HepG2 (cell line): ENCODE data around the gene YIPF3. TPM values are rescaled to one million over a fixed set of nuclear protein-coding genes. Genes with fewer than 3 reads are reported as not detected.

Source experiments
- ARID2 ChIP-seq: sonication (generic); formaldehyde crosslinking; IDR thresholded peaks from 2 replicates; pipeline ENCODE4 v1.8.1; 2022; ENCODE audit warnings: mild to moderate bottlenecking, missing genetic modification reagents, borderline replicate concordance
- EZH2 ChIP-seq: conservative IDR thresholded peaks from 2 replicates; pipeline ENCODE4 v1.6.1; 2012; ENCODE audit warnings: mild to moderate bottlenecking, low read depth, low read length, moderate library complexity
- HNRNPL ChIP-seq: fragments of 200-400 bp; formaldehyde crosslinking; IDR thresholded peaks from 2 replicates; pipeline ENCODE4 v1.6.1; 2017; ENCODE audit warnings: mild to moderate bottlenecking, low read depth, low read length
- NONO ChIP-seq, 2 experiments: fragments of 450-650 bp in 1 of 2; sonication (generic) in 1 of 2; formaldehyde crosslinking in 1 of 2; IDR thresholded peaks in 1 of 2; conservative IDR thresholded peaks in 1 of 2; 2 replicates each; pipeline versions ENCODE4 v1.6.1 to v1.8.0; 2017 to 2022; ENCODE audit warnings: mild to moderate bottlenecking in 1 of 2, missing genetic modification reagents in 1 of 2, moderate library complexity in 1 of 2
- NR3C1 ChIP-seq: sonication (generic); formaldehyde crosslinking; IDR thresholded peaks from 2 replicates; pipeline ENCODE4 v1.4.0; 2020; ENCODE audit warnings: missing genetic modification reagents
- YEATS2 ChIP-seq: sonication (generic); formaldehyde crosslinking; IDR thresholded peaks from 2 replicates; pipeline ENCODE4 v1.4.0; 2020; ENCODE audit warnings: missing genetic modification reagents, borderline replicate concordance
- ZFP36L2 ChIP-seq: sonication (generic); formaldehyde crosslinking; IDR thresholded peaks from 2 replicates; pipeline ENCODE4 v1.4.0; 2020; ENCODE audit warnings: missing genetic modification reagents
- ZFP62 ChIP-seq: sonication (generic); formaldehyde crosslinking; IDR thresholded peaks from 2 replicates; pipeline ENCODE4 v1.4.0; 2020; ENCODE audit warnings: missing genetic modification reagents
- ZNF562 ChIP-seq: sonication (generic); formaldehyde crosslinking; IDR thresholded peaks from 2 replicates; pipeline ENCODE4 v1.8.0; 2022; ENCODE audit warnings: missing genetic modification reagents, borderline replicate concordance
- ZNF746 ChIP-seq: sonication (generic); formaldehyde crosslinking; IDR thresholded peaks from 2 replicates; pipeline ENCODE4 v1.8.0; 2022; ENCODE audit warnings: mild to moderate bottlenecking, missing genetic modification reagents
- polyA plus RNA-seq, 8 experiments: library from polyadenylated mRNA; depleted of rRNA in 3 of 8; stranded (reverse) in 7 of 8; unstranded in 1 of 8; fragments of >200 nt; fragmentation: Illumina TruSeq in 4 of 8; extraction: Trizol in 4 of 8; gene quantifications; 2 replicates each; pipeline versions ENCODE4 v1.2.1 to v1.2.3, GENCODE V29; 2011 to 2016; ENCODE audit warnings: low read depth in 4 of 8, missing spikeins in 1 of 8, mixed read lengths in 1 of 8; ENCODE audit not compliant: insufficient read depth in 1 of 8
- total RNA-seq, 5 experiments: library from RNA; depleted of rRNA; stranded (reverse); fragments of >200 nt; fragmentation: Illumina TruSeq; extraction: Trizol; gene quantifications; 2 replicates each; pipeline ENCODE4 v1.2.3, GENCODE V29; 2016; ENCODE audit warnings: low read depth in 1 of 5
- TF ChIP-seq, protein P1 (sequence below): sonication (generic); formaldehyde crosslinking; IDR thresholded peaks from 2 replicates; pipeline ENCODE4 v1.5.0; 2020; ENCODE audit warnings: mild to moderate bottlenecking, missing genetic modification reagents, borderline replicate concordance

The YIPF3 gene
- total and polyA plus RNA-seq, 2 of the 13 experiments (the other 11 are each of a cell fraction or from before 2014, with no cell fraction given), result 107 to 206 TPM

DNA sequence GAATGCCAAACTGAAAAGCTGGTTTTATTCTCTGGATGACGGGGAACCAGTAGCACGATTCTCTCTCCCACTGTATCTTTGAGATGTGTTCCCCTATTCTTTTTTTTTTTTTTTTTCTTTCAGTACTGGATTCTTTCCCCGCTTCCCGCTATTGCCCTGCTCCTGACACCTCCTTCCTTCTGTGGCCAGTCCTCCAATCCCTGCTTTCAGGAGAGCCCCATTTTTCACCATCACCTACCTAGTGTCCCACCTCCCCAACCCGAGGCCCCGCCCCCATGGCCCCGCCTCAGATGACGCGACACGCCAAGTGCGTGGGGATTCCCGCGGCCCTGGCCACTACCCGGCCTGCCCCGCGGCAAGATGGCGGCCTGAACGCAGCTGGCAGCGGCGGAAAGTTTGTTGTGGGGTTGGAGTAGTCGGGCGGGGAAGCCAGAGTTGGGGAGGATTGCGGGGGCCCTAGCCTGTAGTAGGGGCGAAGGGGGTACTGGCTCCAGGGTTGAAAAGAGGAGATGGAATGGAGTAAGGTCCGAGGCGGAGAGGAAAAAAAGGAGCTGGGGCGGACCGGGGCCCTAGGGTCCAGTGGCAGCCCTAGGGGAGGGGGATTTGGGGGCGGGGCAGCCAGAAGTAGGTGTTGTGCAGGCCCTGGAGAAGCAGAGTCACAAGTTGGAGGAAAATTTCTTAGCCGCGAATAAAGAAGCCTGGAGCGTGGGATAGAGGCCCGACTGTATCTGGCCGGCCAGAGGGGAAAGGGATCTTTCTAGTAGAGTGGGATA is 39.3 kb downstream of the YIPF3 start, which contains the start of gene TJAP1 (continued):
- TF ChIP-seq EZH2 (no peak), ARID2 (no peak), NONO (IDR thresholded peaks at IDR 0.05) (no peak), NONO (CRISPR knock-in tag; conservative IDR thresholded peaks at IDR 0.05) (peak; percentile 92), HNRNPL (no peak), ZFP62 (CRISPR knock-in tag) (no peak), ZFP36L2 (CRISPR knock-in tag) (no peak), NR3C1 (no peak), ZNF746 (no peak), YEATS2 (CRISPR knock-in tag) (peak; percentile 84), ZNF562 (CRISPR knock-in tag) (no peak)
- TF ChIP-seq, protein P1, sequence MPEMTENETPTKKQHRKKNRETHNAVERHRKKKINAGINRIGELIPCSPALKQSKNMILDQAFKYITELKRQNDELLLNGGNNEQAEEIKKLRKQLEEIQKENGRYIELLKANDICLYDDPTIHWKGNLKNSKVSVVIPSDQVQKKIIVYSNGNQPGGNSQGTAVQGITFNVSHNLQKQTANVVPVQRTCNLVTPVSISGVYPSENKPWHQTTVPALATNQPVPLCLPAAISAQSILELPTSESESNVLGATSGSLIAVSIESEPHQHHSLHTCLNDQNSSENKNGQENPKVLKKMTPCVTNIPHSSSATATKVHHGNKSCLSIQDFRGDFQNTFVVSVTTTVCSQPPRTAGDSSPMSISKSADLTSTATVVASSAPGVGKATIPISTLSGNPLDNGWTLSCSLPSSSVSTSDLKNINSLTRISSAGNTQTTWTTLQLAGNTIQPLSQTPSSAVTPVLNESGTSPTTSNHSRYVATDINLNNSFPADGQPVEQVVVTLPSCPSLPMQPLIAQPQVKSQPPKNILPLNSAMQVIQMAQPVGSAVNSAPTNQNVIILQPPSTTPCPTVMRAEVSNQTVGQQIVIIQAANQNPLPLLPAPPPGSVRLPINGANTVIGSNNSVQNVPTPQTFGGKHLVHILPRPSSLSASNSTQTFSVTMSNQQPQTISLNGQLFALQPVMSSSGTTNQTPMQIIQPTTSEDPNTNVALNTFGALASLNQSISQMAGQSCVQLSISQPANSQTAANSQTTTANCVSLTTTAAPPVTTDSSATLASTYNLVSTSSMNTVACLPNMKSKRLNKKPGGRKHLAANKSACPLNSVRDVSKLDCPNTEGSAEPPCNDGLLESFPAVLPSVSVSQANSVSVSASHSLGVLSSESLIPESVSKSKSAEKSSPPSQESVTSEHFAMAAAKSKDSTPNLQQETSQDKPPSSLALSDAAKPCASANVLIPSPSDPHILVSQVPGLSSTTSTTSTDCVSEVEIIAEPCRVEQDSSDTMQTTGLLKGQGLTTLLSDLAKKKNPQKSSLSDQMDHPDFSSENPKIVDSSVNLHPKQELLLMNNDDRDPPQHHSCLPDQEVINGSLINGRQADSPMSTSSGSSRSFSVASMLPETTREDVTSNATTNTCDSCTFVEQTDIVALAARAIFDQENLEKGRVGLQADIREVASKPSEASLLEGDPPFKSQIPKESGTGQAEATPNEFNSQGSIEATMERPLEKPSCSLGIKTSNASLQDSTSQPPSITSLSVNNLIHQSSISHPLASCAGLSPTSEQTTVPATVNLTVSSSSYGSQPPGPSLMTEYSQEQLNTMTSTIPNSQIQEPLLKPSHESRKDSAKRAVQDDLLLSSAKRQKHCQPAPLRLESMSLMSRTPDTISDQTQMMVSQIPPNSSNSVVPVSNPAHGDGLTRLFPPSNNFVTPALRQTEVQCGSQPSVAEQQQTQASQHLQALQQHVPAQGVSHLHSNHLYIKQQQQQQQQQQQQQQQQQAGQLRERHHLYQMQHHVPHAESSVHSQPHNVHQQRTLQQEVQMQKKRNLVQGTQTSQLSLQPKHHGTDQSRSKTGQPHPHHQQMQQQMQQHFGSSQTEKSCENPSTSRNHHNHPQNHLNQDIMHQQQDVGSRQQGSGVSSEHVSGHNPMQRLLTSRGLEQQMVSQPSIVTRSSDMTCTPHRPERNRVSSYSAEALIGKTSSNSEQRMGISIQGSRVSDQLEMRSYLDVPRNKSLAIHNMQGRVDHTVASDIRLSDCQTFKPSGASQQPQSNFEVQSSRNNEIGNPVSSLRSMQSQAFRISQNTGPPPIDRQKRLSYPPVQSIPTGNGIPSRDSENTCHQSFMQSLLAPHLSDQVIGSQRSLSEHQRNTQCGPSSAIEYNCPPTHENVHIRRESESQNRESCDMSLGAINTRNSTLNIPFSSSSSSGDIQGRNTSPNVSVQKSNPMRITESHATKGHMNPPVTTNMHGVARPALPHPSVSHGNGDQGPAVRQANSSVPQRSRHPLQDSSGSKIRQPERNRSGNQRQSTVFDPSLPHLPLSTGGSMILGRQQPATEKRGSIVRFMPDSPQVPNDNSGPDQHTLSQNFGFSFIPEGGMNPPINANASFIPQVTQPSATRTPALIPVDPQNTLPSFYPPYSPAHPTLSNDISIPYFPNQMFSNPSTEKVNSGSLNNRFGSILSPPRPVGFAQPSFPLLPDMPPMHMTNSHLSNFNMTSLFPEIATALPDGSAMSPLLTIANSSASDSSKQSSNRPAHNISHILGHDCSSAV (CRISPR knock-in tag), result no peak
